ENCODE data around the gene AOX1.

The AOX1 gene

DNA sequence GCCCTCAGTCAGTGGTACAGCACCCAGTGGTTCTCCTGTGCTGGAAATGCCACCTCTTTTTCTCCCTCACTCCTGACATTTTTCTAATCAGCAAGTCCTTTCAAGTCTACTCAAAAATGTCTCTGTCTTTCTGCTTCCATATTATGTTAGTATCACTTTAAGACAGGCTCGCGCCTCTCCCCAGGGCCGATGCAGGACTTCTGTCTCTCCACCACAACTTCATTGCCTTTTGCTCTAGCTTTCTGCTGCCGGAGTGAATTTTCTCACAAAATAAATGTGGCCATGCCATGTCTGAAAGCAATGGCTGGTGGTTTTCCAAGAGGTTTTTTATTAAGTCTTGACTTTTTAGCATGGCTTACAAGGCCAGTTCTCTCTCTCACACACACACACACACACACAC, 73.6 kb downstream of the AOX1 start:
- no peak overlapping the region for H3K4me3 ChIP-seq (ENCODE audit: low read depth, low read length)
- no peak for DNase-seq (ENCODE audit: low read depth)

DNA sequence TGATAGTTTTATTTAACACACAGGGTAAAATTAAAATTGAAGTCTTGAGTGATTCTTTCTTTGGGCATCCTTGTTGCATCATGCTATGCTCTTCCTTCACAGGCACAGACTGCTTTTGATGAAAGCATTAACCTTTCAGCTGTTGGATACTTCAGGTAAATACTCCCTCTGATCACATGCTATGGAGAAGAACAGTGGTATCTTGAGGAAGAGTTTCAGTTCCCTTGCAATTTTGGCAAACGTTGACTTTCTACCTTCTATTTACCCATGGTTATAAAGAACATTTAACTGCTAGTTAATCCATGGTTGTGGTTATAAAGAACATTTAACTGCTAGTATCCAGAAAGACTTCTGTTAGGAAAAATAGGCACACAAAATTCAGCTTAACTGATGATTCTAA, 75.7 kb downstream of the AOX1 start:
- no peak for TF ChIP-seq POLR2A (IDR thresholded peaks at IDR 0.05; ENCODE audit: extremely low read depth, insufficient read length)
- no peak for TF ChIP-seq MYC (IDR thresholded peaks at IDR 0.05; ENCODE audit: low read depth, low read length)
- TF ChIP-seq, protein P1, sequence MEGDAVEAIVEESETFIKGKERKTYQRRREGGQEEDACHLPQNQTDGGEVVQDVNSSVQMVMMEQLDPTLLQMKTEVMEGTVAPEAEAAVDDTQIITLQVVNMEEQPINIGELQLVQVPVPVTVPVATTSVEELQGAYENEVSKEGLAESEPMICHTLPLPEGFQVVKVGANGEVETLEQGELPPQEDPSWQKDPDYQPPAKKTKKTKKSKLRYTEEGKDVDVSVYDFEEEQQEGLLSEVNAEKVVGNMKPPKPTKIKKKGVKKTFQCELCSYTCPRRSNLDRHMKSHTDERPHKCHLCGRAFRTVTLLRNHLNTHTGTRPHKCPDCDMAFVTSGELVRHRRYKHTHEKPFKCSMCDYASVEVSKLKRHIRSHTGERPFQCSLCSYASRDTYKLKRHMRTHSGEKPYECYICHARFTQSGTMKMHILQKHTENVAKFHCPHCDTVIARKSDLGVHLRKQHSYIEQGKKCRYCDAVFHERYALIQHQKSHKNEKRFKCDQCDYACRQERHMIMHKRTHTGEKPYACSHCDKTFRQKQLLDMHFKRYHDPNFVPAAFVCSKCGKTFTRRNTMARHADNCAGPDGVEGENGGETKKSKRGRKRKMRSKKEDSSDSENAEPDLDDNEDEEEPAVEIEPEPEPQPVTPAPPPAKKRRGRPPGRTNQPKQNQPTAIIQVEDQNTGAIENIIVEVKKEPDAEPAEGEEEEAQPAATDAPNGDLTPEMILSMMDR (IDR thresholded peaks at IDR 0.05; ENCODE audit: low read depth, low read length), result no peak
- TF ChIP-seq, protein P2, sequence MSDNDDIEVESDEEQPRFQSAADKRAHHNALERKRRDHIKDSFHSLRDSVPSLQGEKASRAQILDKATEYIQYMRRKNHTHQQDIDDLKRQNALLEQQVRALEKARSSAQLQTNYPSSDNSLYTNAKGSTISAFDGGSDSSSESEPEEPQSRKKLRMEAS (IDR thresholded peaks at IDR 0.05; ENCODE audit: low read depth, low read length), result no peak
- DNase-seq (ENCODE audit: low read depth), result no peak
- no peak overlapping the region for H3K4me3 ChIP-seq (ENCODE audit: low read depth, low read length)

More for the DNA sequence above, 73.6 kb downstream of the AOX1 start:
- TF ChIP-seq, protein P2 (IDR thresholded peaks at IDR 0.05; ENCODE audit: low read depth, low read length), result no peak

DNA sequence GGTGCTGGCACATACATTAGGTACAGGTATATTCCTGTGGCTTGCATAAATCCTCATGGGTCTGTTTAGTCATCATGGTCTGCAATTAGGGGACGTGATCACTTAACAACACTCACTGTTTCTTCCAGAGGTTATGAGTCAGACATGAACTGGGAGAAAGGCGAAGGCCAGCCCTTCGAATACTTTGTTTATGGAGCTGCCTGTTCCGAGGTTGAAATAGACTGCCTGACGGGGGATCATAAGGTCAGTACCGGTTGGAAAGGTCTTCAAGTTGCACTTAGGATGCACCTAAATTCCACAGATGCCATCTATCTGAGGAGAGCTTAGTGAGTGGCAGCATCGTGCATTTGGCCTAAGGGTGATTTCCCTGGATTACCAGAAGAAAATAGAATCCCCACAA, 76.9 kb downstream of the AOX1 start:
- no peak overlapping the region for H3K4me3 ChIP-seq (ENCODE audit: low read depth, low read length)
- DNase-seq (ENCODE audit: low read depth), result no peak
- TF ChIP-seq, protein P1 (IDR thresholded peaks at IDR 0.05; ENCODE audit: low read depth, low read length), result no peak
- TF ChIP-seq, protein P2 (IDR thresholded peaks at IDR 0.05; ENCODE audit: low read depth, low read length), result no peak
- no peak for TF ChIP-seq MYC (IDR thresholded peaks at IDR 0.05; ENCODE audit: low read depth, low read length)
- TF ChIP-seq POLR2A (IDR thresholded peaks at IDR 0.05; ENCODE audit: extremely low read depth, insufficient read length), result no peak

DNA sequence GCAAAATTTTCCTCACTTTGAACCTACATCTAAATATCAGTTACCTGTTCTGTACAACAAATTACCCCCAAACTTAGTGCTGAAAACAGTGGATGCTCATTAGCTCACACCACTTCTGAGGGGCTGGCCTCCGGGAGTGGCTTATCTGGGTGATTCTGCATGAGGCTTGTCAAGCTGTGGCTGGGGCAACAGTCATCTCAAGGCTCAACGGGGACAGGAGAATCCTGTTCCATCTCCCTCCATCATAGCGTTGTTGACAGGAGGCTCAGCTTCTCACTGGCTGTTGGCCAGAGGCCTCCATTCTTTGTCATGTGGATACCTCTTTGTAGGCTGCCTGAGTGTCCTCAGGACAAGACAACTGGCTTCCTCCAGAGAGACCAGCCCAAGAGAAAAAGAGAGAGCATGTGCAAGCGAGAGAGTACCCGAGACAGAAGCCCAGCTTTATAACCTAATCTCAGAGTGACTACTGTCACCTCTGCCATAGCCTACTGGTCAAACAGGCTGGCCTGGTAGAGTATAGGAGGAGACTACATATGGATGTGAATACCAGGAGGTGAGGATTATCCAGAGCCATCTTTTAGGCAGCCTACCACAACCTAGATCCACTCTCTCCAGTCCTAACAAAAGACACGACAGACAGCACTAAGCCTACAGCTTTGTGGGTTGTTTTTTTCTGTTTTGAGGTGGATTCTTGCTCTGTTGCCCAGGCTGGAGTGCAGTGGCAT, 79.1 kb downstream of the AOX1 start:
- no peak overlapping the region for H3K4me3 ChIP-seq (ENCODE audit: low read depth, low read length)
- DNase-seq (ENCODE audit: low read depth), result no peak
- TF ChIP-seq, protein P2 (IDR thresholded peaks at IDR 0.05; ENCODE audit: low read depth, low read length), result no peak
- TF ChIP-seq, protein P1 (IDR thresholded peaks at IDR 0.05; ENCODE audit: low read depth, low read length), result no peak
- no peak for TF ChIP-seq MYC (IDR thresholded peaks at IDR 0.05; ENCODE audit: low read depth, low read length)
- TF ChIP-seq POLR2A (IDR thresholded peaks at IDR 0.05; ENCODE audit: extremely low read depth, insufficient read length), result no peak

DNA sequence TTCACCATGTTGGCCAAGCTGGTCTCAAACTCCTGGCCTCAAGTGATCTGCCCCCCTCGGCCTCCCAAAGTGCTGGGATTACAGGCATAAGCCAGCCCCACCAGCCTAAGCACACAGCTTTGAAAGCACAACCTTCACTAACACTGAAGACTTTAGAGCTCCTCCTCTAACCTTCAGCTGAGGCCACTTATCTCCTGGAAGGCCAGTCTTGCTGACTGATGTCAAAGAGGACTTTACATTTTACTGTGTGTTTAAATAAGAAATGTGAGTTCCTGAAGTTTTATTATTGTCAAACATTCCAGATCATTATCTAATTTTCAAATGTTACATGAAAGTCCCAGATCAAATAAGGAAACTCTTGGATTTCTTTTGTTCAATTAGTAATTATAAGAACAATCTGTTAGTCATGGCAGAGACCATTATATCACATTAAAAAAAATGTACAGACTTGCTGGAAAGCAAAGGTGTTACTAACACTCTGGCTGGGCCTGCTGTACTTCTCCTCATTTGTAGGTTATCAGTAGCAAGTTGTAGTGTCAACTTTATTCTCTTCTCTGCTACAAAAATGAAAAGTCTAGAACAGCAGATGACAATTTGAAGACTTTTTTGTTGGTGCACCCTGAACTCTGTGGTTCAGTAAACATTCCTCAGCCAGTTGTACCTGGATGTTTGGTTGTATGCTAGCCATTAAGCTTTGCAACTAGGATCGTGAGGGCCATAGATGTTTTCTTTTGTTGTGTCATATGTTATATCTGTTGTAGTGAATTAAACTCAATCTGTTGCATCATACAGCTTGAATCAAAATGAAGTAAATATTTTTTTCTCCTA, 80.0 kb downstream of the AOX1 start:
- H3K4me3 ChIP-seq (ENCODE audit: low read depth, low read length), result no peak overlapping the region
- no peak for DNase-seq (ENCODE audit: low read depth)
- TF ChIP-seq POLR2A (IDR thresholded peaks at IDR 0.05; ENCODE audit: extremely low read depth, insufficient read length) (no peak), MYC (IDR thresholded peaks at IDR 0.05; ENCODE audit: low read depth, low read length) (no peak)
- TF ChIP-seq, protein P2 (IDR thresholded peaks at IDR 0.05; ENCODE audit: low read depth, low read length), result no peak
- TF ChIP-seq, protein P1 (IDR thresholded peaks at IDR 0.05; ENCODE audit: low read depth, low read length), result no peak

DNA sequence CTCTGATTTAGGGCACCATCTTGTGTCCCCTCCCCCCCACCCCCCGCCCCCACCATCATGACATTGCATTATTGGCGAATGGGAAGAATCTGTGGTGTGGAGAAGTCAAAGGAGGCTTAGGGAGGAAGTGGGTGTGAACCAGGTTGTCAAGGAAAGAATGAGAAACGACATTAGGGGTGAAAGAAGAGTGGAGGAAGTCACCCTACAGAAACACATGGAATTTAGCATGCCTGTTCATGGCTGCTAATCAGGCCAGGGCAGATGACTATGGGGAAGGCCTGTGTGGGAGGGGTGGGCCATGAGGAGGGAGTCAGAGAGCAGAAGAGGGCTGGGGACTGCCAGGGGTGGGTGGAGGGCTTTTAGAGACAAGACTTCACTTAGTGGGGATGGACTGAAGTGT, 81.6 kb downstream of the AOX1 start:
- TF ChIP-seq, protein P1 (IDR thresholded peaks at IDR 0.05; ENCODE audit: low read depth, low read length), result no peak
- TF ChIP-seq MYC (IDR thresholded peaks at IDR 0.05; ENCODE audit: low read depth, low read length) (no peak), POLR2A (IDR thresholded peaks at IDR 0.05; ENCODE audit: extremely low read depth, insufficient read length) (no peak)
- TF ChIP-seq, protein P2 (IDR thresholded peaks at IDR 0.05; ENCODE audit: low read depth, low read length), result no peak
- DNase-seq (ENCODE audit: low read depth), result peak; percentile 16
- no peak overlapping the region for H3K4me3 ChIP-seq (ENCODE audit: low read depth, low read length)
